Stimulated activated CD8-positive, alpha-beta memory T cell treated with anti-CD3 and anti-CD28 coated beads, Interleukin-12 subunit alpha, Interleukin-12 subunit beta, amount 100 ng/mL, for 1 hour (primary cell): ENCODE results near the gene RASGRP2.

Experiments
- DNase-seq: peaks from one replicate; pipeline ENCODE4 v3.0.0-alpha.2; 2020; ENCODE audit warnings: low read depth

RASGRP2 gene

DNA sequence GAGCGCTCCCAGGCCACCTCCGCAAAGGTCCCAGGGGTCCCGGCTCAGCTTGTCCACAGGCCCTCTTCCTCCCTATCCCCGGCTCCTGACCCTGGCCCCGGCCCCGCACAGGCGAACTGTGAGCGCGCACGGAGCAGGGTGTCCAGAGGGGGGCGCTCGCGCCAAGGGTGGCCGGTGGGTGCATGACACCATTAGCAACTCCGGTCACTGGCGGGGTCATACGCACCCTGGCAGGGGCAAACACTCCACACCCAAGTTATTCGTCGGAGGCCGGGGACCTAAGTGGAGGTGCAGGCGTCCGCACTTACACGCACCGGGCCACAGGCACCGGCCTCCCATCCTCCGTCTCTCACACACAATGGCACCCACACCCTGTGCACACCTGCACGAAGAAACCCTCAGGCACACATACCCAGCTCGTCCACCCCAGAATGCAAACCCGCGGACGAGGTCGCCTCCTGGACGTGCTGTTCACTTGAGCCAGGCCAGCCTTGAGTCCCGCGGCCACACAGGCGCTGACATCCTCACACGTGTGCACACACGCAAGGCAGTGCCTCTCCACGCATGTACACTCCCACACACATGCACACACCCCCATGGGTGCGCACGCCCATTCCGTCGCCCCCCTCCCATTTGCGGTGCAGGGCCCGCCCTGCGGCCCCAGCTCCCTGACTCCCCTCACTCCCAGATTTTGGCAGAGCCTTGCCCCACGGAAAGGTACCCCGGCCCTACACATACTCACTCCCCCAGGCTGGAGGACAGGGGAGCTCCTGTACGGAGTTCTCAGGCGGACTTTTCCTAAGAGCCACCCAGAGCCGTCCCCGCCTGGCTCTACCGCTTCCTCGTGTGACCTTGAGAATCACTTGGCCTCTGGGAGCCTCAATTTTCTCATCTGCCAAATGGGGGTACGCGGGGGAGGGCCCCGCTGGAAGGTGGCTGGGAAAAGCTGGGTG lies at the start of gene RASGRP2:
Gene RASGRP2 (minus strand): TSS at position 552 of the 953 bp plus-strand sequence. CDS start 1,276 bp downstream, outside the sequence.
- DNase-seq, result peak; percentile 82

GRCh38 chr11:64792482-64792881 lies 48.5 kb upstream of the RASGRP2 start:
- no peak for DNase-seq

GRCh38 chr11:64791781-64792291 lies 47.9 kb upstream of the RASGRP2 start:
- DNase-seq, result no peak

DNA sequence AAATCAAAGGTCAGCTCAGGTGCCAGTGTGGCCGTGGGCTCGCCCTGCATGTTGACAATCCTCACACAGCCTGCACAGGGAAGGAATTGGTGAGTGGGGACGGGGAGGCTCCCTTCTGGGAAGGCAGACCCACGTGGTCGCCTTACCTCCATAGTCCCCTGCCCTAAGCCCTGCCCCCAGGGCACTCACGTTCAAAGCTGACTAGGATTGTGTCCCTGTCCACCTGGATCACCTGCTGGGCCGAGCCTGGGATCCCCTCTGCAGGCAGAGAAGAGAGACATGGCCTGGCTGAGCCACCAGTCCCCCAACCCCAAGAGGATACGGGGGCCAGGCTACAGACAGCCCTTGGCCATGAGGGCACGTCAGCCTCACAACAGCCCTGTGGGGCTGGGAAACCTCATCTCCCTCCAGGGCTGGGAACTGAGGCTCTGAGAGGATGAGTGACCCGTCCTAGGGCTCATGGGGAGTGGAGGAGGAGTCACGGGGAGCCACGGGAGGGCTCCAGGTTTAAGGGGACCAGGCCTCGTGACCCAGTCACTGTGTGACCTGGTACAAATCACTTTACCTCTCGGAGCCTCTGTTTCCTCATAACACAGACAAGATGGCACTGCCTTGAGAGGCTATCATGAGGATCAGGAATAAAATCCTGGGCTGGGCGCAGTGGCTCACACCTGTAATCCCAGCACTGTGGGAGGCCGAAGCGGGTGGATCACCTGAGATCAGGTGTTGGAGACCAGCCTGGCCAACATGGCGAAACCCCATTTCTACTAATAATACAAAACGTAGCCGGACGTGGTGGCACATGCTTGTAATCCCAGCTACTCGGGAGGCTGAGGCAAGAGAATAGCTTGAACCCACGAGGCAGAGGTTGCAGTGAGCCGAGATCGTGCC lies 46.5 kb upstream of the RASGRP2 start:
- DNase-seq, result no peak

DNA sequence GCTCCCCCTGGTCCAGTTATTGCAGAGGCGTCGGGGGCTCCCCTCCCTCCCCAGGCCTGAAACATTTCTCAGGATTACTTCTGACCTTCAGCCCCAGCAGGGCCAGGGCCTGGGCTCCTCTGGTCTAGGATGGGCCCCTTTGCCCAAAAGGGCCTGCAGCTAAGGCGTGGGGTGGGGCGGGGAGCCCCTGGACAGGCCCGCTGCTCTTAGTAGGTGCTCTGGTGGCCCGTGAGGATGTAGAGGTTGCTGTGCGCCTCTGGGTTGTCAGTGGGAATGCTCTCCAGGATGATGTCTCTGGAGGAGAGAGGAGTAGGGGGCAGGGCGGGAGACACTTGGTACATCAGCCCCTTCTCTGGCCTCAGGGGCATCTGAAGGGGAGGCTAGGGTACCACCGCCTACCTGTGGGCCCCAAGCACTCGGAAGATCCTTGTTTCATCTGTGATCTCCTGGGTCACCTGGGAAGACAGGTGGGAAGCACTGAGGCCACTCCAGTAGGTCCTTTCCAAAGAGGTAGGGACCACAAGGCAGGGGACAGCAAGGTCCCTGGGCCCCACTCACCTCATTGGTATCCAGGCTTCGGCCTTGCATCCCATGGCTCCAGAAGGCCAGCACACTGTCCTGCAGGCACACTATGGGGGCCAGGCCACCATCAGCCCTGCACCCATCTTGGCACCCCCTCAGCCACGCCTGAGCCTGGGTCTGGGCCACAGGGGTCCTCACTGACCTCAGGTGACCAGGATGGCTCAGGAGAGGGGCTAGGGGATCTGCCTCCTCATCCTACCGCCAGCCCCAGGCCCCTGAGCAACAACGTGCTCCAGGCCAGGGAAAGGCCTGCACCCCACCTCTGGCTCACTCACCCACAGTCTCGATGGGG lies 45.6 kb upstream of the RASGRP2 start:
- DNase-seq, result no peak

DNA sequence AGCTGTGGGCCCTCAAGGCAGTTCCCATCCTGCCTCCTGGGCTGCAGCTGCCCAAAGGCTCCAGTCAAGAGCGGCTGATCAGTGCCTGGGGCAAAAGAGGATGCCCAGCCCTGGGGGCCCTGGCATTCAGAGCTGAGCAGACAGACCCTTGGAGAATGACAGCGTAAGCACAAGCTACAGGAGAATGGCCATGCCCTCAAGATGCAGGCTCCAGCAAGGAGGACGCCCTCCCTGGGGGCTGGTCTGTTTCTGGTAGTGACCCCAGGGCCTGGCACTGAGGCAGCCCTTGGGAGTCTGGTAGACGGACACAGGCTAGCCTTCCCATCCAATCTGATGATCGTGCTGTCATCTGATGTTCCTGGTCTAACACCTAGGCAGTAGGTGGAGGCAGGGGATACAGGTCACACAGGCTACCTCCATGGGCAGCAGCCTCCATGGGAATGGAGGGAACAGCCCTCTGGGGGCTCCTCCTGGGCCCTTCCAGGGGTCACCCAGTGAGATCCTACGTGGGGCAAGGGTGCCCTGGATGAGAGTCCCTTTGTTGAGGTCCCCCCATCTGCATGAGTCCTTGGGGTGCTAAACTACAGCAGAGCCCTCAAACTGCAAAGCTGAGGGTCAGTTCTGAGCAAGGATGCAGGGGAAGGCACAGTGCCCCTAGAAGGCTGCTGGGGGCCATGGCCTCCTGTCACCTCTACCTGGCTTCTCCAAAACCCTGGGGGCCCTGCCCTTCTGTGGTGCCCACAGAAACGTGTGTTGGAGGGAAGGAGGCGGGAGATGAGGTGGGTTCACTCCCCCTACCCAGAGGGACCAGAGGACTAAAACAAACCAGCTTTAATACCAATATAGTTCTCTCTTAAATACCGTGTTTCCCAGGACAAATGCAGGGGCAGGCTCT lies 44.6 kb upstream of the RASGRP2 start:
- DNase-seq, result no peak

DNA sequence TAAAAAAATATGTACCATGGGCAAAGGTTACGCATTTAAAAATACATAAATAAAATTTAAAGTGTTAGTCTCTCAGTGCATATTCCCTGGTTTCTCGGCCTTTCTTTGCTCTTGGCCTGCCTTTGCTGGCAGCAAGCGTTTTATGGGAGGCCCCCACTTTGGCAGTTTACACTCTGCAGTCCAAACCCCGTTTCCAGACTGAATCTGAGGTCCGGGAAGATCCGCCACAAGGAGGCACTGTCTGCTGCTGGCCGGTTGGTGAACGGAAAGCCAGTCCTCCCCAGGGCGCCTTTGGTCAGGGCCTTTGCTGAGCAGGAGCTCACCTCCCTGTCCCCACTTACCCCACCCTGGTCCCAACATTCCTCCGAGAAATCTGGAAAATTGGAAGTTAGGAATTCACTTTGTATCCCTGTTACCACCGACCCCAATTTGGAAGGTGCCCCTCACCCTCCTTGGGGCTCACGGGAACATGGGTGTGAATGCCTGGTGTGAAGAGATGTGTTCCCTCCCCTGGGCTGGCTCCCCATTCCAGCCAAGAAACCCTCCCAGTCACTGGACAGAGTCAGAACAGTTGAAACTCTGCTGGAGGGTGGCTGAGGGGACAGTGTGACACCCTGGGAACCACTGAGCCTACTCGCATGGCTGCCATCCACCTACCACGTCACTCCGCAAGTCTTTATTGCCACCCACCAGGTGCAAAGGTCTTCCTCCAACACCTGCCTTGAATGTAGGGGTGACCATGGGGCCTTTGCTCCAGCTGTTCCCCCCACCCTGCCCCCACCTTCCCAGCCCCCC lies 43.8 kb upstream of the RASGRP2 start:
- peak; percentile 33 for DNase-seq

GRCh38 chr11:64786308-64786707 lies 42.4 kb upstream of the RASGRP2 start:
- DNase-seq, result no peak

- no peak for DNase-seq
Measured at GRCh38 chr11:64784813-64785581, 41.1 kb upstream of the RASGRP2 start.

DNA sequence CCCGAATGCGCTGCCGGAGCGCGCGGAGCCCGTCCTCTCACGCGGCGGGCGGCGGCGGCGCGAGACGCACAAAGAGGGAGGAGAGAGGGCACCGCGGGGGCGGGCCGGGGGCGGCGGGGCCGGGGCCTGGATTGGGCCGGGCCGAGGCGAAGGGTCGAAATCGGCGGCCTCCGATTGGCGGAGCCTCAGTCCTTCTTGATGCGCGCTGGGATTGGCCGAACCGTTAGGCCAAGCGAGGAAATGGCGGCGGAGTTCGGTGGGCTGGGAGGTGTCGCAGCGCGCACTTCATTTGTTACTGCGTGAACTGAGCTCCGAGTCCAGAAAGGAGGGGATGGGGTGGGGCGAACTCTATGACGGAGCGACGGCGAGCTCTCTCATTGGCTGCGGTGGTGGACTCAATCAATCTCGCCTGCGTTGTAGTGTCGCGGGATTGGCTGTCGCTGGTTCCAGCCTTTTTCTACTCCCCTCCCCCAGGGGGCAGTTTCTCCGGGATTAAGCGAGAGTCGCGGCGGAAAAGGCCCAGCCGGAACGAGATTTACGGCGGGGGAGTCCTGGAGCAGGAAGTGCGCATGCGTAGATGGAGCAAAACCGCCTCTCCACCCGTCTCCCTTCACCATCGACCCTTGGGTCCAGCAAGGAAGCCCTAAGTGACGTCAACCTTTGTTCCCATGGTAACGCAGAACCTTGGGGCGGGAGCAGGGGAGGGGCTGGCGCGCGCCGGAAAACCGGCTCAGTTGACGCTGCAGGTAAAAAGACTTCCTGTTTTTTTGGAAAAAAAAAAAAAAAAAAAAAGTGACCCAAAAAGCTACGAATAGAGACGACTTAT lies 34.7 kb upstream of the RASGRP2 start, which contains the start of gene SF1:
Gene SF1 (minus strand): TSS at position 70 of the 826 bp plus-strand sequence. CDS start 150 bp downstream, outside the sequence.
- DNase-seq, result peak; percentile 98

- DNase-seq, result no peak
Measured at GRCh38 chr11:64778223-64778472, 34.2 kb upstream of the RASGRP2 start.

GRCh38 chr11:64777449-64778222 lies 33.7 kb upstream of the RASGRP2 start:
- DNase-seq, result peak; percentile 69

GRCh38 chr11:64776875-64777274 lies 32.9 kb upstream of the RASGRP2 start:
- DNase-seq, result no peak

DNA sequence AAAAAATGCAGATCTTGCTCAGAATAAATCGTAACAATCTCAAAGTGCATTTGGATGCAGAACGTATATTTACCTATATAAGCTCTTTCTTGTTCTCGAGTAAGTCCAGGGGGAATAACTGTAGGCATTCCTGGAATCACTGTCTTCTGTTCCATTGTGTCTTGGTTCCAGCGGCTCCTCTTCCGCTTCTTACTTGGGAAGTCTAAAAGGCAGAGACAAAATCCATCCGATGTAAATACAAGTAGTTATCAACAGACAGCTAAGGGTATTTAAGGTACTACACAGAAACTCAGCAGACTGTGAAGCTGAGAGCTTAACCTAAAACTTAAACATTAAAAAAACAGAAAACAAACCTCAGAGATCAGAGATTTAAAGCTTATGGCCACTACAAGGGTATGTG lies 32.5 kb upstream of the RASGRP2 start:
- no peak for DNase-seq

GRCh38 chr11:64774144-64774543 lies 30.2 kb upstream of the RASGRP2 start:
- no peak for DNase-seq

GRCh38 chr11:64772303-64773018 lies 28.5 kb upstream of the RASGRP2 start:
- no peak for DNase-seq

GRCh38 chr11:64771861-64772260 lies 27.9 kb upstream of the RASGRP2 start:
- DNase-seq, result no peak
